Measurements from ENCODE around the gene BEX5. TPM values are rescaled to one million over a fixed set of nuclear protein-coding genes. Genes with fewer than 3 reads are reported as not detected.

The BEX5 gene
- total RNA-seq: not detected in 2 replicates

GRCh38 chrX:102155806-102156179 lies at the start of gene BEX5:
TSS of gene BEX5 (minus strand) at chrX:102155977. CDS start at chrX:102154265, 1,712 bp downstream.

GRCh38 chrX:102142274-102142673 lies 13.5 kb downstream of the BEX5 start, which contains the start of gene TCEAL6:
TSS of gene TCEAL6 (minus strand) at chrX:102142481.

GRCh38 chrX:102125436-102125835 lies 30.3 kb downstream of the BEX5 start, which contains the start of gene TCEAL2:
TSS of gene TCEAL2 (plus strand) at chrX:102125679. CDS start at chrX:102126831, 1,152 bp downstream.

Other genes with a start within 250 kb of the BEX5 start
- 2.4 and 2.9 TPM in 2 replicates for gene ZMAT1, start 223.9 kb downstream of the BEX5 start, total RNA-seq
- not detected in 2 replicates for gene TCEAL2, start 30.3 kb downstream of the BEX5 start, total RNA-seq
- not detected in 2 replicates for gene TCEAL6, start 13.5 kb downstream of the BEX5 start, total RNA-seq
- not detected in 2 replicates for gene TCP11X1, start 59.3 kb upstream of the BEX5 start, total RNA-seq
- gene NXF2, start 91.2 kb upstream of the BEX5 start, total RNA-seq: not detected in 2 replicates